Globus pallidus (tissue), 1 donor: ENCODE measurements around the gene CTBP2.

Source experiments
- DNase-seq: peaks from one replicate; pipeline ENCODE4 v3.0.0-alpha.2; 2015; ENCODE audit warnings: low spot score

CTBP2 gene

GRCh38 chr10:125125951-125126735 lies 34.2 kb downstream of the CTBP2 start:
- no peak for DNase-seq

- no peak for DNase-seq
These were observed 35.5 kb downstream of the CTBP2 start for GRCh38 chr10:125124907-125125306.

- DNase-seq, result no peak
These were observed 36.3 kb downstream of the CTBP2 start for GRCh38 chr10:125124115-125124487.

- DNase-seq, result peak; percentile 65
These were observed 36.8 kb downstream of the CTBP2 start for GRCh38 chr10:125123476-125124114.

- DNase-seq, result no peak
These were observed 37.8 kb downstream of the CTBP2 start for GRCh38 chr10:125122566-125122965.

GRCh38 chr10:125121003-125121402 lies 39.4 kb downstream of the CTBP2 start:
- no peak for DNase-seq

- DNase-seq, result no peak
These were observed 40.2 kb downstream of the CTBP2 start for GRCh38 chr10:125120053-125120710.

- no peak for DNase-seq
These were observed 41.7 kb downstream of the CTBP2 start for GRCh38 chr10:125118701-125119100.

GRCh38 chr10:125118011-125118611 lies 42.3 kb downstream of the CTBP2 start:
- DNase-seq, result peak; percentile 63

GRCh38 chr10:125116652-125117310 lies 43.6 kb downstream of the CTBP2 start:
- no peak for DNase-seq

- DNase-seq, result no peak
These were observed 44.2 kb downstream of the CTBP2 start for GRCh38 chr10:125116041-125116649.

- no peak for DNase-seq
These were observed 45.0 kb downstream of the CTBP2 start for GRCh38 chr10:125115409-125115808.

GRCh38 chr10:125114761-125115391 lies 45.5 kb downstream of the CTBP2 start:
- DNase-seq, result no peak

- DNase-seq, result no peak
These were observed 46.5 kb downstream of the CTBP2 start for GRCh38 chr10:125113691-125114371.

GRCh38 chr10:125112697-125113494 lies 47.5 kb downstream of the CTBP2 start:
- DNase-seq, result no peak

- DNase-seq, result no peak
These were observed 49.1 kb downstream of the CTBP2 start for GRCh38 chr10:125111118-125111727.

- DNase-seq, result no peak
These were observed 52.3 kb downstream of the CTBP2 start for GRCh38 chr10:125107965-125108580.

- DNase-seq, result no peak
These were observed 53.0 kb downstream of the CTBP2 start for GRCh38 chr10:125107166-125107949.
